Gastroesophageal sphincter (tissue), 4 donors: ENCODE results near the gene BTBD16. TPM values are rescaled to one million over a fixed set of nuclear protein-coding genes. Genes with fewer than 3 reads are reported as not detected.

Source experiments
- ATAC-seq: fragments of 150-250 bp; one replicate; pipeline ENCODE4 v1.9.1; 2016; ENCODE audit warnings: mild to moderate bottlenecking, moderate library complexity
- H3K27ac ChIP-seq, 4 donors: fragments of 200-600 bp; sonication (generic) in 3 of 4; 1 replicate in 3 of 4; 2 replicates in 1 of 4; pipeline ENCODE4 v1.5.1; 2016 to 2019
- H3K27me3 ChIP-seq: fragments of 200-600 bp; sonication (generic); one replicate; pipeline ENCODE4 v1.5.1; 2019
- H3K36me3 ChIP-seq, 2 donors: fragments of 200-600 bp; sonication (generic); one replicate each; pipeline ENCODE4 v1.5.1; 2019; ENCODE audit warnings: control low read depth in 1 of 2
- H3K4me1 ChIP-seq, 3 donors: fragments of 200-600 bp; sonication (generic); 1 replicate in 2 of 3; 2 replicates in 1 of 3; pipeline ENCODE4 v1.5.1; 2016 to 2019; ENCODE audit warnings: control low read depth in 2 of 3
- H3K4me3 ChIP-seq, 2 donors: fragments of 200-600 bp; sonication (generic); one replicate each; pipeline ENCODE4 v1.5.1; 2019; ENCODE audit warnings: mild to moderate bottlenecking in 1 of 2, moderate library complexity in 1 of 2
- H3K9me3 ChIP-seq, 3 donors: fragments of 200-600 bp; sonication (generic); one replicate each; pipeline ENCODE4 v1.5.1; 2017 to 2019; ENCODE audit warnings: control low read depth in 2 of 3
- EP300 ChIP-seq: sonication (generic); formaldehyde crosslinking; IDR thresholded peaks from one replicate; pipeline ENCODE4 v1.6.1; 2017; ENCODE audit warnings: antibody characterized with exemption, mild to moderate bottlenecking
- POLR2A ChIP-seq, 2 donors: fragments of 450-650 bp; IDR thresholded peaks; one replicate each; pipeline ENCODE4 v1.6.1; 2017; ENCODE audit warnings: antibody characterized with exemption in 2 of 2, mild to moderate bottlenecking in 2 of 2, moderate library complexity in 1 of 2
- POLR2AphosphoS5 ChIP-seq: sonication (generic); formaldehyde crosslinking; IDR thresholded peaks from one replicate; pipeline ENCODE4 v1.6.1; 2017; ENCODE audit warnings: antibody characterized with exemption
- WGBS, 2 donors: methylation state at CpG; one replicate each; pipeline ENCODE4 v1.1.5; 2018; ENCODE audit warnings: low coverage in 1 of 2; 5-methylcytosine and 5-hydroxymethylcytosine counted together
- small RNA-seq, 4 donors: library from RNA; depleted of rRNA; stranded (forward); fragments of <200 nt; gene quantifications; one replicate each; pipeline ENCODE3, GENCODE V24; 2016
- total RNA-seq, 4 donors: library from RNA; depleted of rRNA; stranded (reverse); fragments of >200 nt; gene quantifications; one replicate each; pipeline ENCODE4 v1.1.0, GENCODE V29; 2016
- TF ChIP-seq, protein P1 (sequence below), 4 experiments: fragments of 200-600 bp in 2 of 4; fragments of 450-650 bp in 2 of 4; sonication (generic) in 1 of 4; IDR thresholded peaks; one replicate each; pipeline ENCODE4 v1.5.1; 2017 to 2019; ENCODE audit warnings: antibody characterized with exemption in 4 of 4, mild to moderate bottlenecking in 2 of 4, moderate library complexity in 2 of 4

Gene BTBD16
- total RNA-seq, 4 donors from 2014 or later: not detected

DNA sequence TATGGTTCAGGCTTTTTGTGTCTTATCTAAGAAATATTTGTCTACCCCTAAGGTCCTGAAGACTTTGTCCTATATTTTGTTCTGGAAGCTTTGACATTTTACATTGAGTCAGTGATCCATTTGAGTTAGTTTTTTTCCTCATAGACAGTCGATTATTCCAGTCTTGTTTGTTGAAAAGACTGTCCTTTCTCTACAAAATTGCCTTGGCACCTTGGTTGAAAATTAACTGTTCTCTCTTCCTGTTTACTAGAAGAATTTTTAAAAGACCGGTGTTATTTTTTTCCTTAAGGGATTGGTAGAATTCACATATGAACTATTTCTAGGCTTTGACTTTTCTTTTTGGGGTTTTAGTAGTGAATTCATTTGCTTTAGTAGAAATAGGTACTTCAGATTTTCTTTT, 115.4 kb downstream of the BTBD16 start:
- ATAC-seq: no peak
- H3K9me3 ChIP-seq: no peaks in the 10 kb centered on the region
- no peak for TF ChIP-seq EP300
- H3K4me3 ChIP-seq: no peak overlapping the region
- H3K27me3 ChIP-seq: no peaks in the 10 kb centered on the region
- H3K27ac ChIP-seq: no peak overlapping the region
- peaks cover 0 to 4% (median 0%) of the 10 kb centered on the region in 3 donors for H3K4me1 ChIP-seq
- peaks cover 0 to 5% of the 10 kb centered on the region in 2 donors for H3K36me3 ChIP-seq
- 48 to 74% methylated on average over 2 of the region's 2 CpGs for WGBS, 2 donors

GRCh38 chr10:122387572-122387971, 116.5 kb downstream of the BTBD16 start:
- no peaks in the 10 kb centered on the region for H3K27me3 ChIP-seq
- WGBS, 2 donors: 93% methylated on average over 2 of the region's 2 CpGs; no CpG with 5 or more reads in 1 of the 2 donors
- H3K36me3 ChIP-seq: peaks cover 0 to 5% of the 10 kb centered on the region in 2 donors
- no peak for ATAC-seq
- TF ChIP-seq EP300: no peak
- no peak for TF ChIP-seq POLR2A (IDR thresholded peaks at IDR 0.05)
- TF ChIP-seq POLR2AphosphoS5: no peak
- TF ChIP-seq, protein P1, sequence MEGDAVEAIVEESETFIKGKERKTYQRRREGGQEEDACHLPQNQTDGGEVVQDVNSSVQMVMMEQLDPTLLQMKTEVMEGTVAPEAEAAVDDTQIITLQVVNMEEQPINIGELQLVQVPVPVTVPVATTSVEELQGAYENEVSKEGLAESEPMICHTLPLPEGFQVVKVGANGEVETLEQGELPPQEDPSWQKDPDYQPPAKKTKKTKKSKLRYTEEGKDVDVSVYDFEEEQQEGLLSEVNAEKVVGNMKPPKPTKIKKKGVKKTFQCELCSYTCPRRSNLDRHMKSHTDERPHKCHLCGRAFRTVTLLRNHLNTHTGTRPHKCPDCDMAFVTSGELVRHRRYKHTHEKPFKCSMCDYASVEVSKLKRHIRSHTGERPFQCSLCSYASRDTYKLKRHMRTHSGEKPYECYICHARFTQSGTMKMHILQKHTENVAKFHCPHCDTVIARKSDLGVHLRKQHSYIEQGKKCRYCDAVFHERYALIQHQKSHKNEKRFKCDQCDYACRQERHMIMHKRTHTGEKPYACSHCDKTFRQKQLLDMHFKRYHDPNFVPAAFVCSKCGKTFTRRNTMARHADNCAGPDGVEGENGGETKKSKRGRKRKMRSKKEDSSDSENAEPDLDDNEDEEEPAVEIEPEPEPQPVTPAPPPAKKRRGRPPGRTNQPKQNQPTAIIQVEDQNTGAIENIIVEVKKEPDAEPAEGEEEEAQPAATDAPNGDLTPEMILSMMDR (IDR thresholded peaks at IDR 0.05): no peak
- peaks cover 3 to 13% (median 9%) of the 10 kb centered on the region in 3 donors for H3K4me1 ChIP-seq
- H3K9me3 ChIP-seq: no peaks in the 10 kb centered on the region
- no peak overlapping the region for H3K4me3 ChIP-seq
- H3K27ac ChIP-seq: no peak overlapping the region

Small RNA genes within 50 kb of the gene (small RNA-seq; reads per million reads assigned to genes)
- gene RNU6-728P: 0 reads per million in 4 donors

Other genes starting within 250 kb of the BTBD16 start
- 100 to 1,000 TPM in 2 of 4 donors, 10 to 100 TPM in 2; 62.1 to 125 (median 93.8) TPM for gene PLEKHA1, start 103.4 kb downstream of the BTBD16 start, total RNA-seq
- not detected for gene ARMS2, start 183.4 kb downstream of the BTBD16 start, total RNA-seq
- 100 to 1,000 TPM; 107 to 137 (median 111) TPM for gene HTRA1, start 190.3 kb downstream of the BTBD16 start, total RNA-seq